HG03457 (cell line): ENCODE data around the gene SULT1A4.
"Not testable (repeated sequence)": the region's sequence is repeated elsewhere in the genome, so short reads cannot be mapped to it uniquely, and the experiment has no call there.

ENCODE experiments used
- ATAC-seq: cut with Tn5 transposase; IDR thresholded peaks from one replicate; pipeline ENCODE4 v1.9.1; 2021; ENCODE audit warnings: moderate number of reproducible peaks; ENCODE audit not compliant: unreplicated experiment

Gene SULT1A4

DNA sequence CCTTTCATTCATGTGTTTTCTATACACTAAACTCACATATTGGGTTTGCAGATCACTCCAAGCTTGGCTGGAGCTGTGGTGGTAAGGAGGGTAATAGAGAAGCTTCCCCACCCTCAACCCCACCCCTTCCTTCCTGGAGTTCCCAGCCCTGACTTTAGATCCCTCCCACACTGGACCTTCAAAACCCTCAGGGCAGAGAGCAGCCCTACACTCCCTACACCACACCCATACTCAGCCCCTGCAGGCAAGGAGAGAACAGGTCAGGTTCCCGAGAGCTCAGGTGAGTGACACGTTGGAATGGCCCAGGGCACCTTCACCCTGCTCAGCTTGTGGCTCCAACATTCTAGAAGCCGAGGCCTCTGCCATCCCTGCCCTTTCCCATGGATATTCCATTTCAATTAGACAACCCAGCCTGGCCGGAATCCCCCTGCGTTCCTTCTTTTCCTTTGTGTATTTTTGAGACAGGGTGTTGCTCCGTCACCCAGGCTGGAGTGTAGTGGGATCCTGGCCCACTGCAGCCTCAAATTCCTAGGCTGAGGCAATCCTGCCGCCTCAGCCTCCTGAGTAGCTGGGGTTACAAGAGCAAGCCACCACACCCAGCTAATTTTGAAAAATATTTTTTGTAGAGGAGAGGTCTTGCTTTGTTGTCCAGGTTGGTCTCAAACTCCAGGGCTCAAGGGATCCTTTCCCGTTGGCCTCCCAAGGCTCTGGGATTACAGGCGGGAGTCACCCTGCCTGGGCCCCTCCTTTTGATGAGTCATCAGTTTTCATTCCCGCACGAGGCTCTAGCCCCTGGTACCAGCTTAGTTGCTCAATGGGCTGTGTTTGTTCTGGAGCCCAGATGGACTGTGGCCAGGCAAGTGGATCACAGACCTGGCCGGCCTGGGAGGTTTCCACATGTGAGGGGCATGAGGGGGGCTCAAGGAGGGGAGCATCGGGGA is at the start of gene SULT1A4:
SULT1A4 (plus strand) TSS at position 208 of the 941 bp plus-strand sequence. CDS start 1,473 bp downstream, outside the sequence.
- ATAC-seq, result not testable (repeated sequence)

DNA sequence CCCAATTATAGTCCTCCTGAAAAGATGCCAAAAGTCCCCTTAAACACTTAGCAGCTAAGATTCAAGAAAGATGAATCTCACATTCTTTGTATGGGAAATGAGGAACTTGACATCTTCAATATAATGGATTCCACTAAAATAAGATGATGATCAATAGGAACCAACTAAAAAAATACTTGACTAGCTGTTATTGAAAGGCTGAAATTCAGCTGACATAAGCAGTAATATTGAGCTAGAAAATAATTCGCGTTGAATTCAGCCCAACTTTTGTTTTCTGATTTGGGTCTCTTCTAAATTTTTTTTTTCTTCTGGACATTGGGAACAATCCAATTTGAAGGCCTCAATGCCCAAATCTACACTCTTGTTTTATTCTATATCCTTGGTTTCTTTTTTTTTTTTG is 36.1 kb upstream of the SULT1A4 start:
- ATAC-seq, result not testable (repeated sequence)

DNA sequence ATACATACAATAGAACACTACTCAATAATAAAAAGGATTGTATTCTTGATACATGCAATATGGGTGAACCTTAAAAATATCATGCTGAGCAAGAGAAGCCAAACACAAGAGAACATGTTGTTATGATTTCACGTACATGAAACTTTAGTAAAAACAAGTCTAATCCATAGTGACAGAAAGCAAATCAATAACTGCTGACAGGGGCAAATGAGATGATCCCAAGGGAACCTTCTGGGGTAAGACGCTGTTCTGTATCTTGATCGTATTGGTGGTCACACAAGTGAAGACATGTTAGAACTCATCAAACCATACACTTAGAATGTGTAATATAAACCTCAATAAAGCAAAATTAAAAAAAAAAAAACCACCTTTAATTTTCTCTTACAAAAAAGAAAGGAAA is 34.3 kb upstream of the SULT1A4 start:
- not testable (repeated sequence) for ATAC-seq

DNA sequence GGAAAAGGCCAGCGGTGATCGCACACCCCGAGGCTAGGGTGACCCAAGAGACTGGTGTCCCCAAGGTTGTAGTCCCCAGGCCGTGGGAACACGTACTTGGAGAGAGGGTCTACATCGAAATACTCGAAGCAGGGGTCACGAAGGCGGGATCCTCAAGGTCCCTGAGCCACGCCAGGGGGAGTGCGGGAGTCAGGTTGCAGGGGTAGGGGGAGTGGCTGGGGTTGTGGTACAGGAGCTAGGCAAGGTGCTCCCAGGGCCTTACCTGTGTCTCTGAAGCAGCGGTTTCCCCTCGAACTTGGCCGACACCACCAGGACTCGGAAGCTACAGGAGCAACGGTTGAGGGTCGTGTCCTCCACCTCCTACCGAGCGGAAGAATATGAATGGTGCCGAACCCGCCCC is 6.0 kb upstream of the SULT1A4 start:
- peak; percentile 5 for ATAC-seq

DNA sequence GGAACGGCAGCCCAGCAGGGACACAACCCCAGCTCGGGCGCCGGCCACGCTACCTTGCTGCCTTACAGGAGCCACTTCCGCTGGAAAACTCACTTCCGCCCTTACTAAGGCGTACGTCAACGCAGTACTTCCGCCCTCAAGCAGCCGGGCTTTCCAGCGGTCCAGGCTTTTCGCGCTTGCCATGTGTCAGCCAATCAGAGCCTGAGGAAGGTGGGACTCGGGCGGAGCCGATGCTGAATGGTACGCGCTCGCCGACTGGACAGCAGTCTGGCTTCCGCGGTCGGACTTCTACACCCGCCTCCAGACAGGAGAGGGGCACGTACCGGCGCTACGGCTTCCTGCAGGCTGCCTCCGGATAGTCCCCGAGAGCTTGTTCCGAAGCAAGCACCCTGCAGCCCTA is 5.4 kb upstream of the SULT1A4 start, which contains the start of the genes BOLA2 and SLX1B:
BOLA2 (minus strand) TSS at position 83 of the 400 bp plus-strand sequence. CDS start 98 bp downstream, outside the sequence.
SLX1B (plus strand) TSS at position 265 of the 400 bp plus-strand sequence.
- ATAC-seq, result peak; percentile 72

DNA sequence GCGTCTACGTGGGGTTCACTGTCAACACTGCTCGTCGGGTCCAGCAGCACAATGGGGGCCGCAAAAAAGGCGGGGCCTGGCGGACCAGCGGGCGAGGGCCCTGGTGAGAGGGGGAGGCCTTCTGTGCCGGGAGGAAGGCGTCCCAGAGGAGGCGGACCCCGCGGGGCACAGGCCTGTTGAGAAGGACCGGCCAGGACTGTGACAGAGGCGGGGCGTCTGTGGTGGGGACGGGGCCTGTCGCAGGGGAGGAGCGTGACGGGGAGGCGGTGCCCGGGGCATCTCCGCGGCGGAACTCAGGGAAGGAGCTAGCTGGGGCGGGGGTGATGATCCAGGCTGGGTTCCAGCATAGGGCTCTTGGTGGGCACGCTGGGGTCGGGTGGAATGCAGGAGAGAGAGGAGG is 4.9 kb upstream of the SULT1A4 start:
- peak; percentile 44 for ATAC-seq

DNA sequence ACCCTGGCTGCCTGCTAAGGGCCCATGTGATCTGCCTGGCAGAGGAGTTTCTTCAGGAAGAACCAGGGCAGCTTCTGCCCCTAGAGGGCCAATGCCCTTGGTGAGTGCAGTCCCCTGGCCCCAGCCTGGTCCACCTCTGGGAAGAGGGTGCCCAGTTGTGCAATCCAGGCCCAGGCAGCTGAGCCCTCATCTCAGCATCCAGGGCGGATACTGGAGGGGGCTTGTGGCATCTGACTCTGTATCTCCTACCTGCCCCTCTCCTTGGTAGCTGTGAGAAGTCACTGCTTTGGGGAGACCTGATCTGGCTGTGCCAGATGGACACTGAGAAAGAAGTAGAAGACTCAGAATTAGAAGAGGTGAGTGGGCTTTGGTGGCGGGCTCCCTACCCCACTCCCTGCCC is 2.1 kb upstream of the SULT1A4 start:
- ATAC-seq, result not testable (repeated sequence)

DNA sequence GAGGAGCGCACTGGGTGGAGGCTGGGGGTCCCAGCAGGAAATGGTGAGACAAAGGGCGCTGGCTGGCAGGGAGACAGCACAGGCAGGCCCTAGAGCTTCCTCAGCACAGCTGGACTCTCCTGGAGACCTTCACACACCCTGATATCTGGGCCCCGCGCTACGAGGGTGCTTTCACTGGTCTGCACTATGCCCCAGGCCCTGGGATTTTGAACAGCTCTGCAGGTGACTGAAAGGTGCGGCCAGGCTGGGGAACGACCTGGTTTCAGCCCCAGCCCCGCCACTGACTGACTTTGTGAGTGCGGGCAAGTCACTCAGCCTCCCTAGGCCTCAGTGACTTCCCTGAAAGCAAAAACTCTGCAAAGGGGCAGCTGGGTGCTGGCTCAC is 926 bp downstream of the SULT1A4 start:
- ATAC-seq, result not testable (repeated sequence)

DNA sequence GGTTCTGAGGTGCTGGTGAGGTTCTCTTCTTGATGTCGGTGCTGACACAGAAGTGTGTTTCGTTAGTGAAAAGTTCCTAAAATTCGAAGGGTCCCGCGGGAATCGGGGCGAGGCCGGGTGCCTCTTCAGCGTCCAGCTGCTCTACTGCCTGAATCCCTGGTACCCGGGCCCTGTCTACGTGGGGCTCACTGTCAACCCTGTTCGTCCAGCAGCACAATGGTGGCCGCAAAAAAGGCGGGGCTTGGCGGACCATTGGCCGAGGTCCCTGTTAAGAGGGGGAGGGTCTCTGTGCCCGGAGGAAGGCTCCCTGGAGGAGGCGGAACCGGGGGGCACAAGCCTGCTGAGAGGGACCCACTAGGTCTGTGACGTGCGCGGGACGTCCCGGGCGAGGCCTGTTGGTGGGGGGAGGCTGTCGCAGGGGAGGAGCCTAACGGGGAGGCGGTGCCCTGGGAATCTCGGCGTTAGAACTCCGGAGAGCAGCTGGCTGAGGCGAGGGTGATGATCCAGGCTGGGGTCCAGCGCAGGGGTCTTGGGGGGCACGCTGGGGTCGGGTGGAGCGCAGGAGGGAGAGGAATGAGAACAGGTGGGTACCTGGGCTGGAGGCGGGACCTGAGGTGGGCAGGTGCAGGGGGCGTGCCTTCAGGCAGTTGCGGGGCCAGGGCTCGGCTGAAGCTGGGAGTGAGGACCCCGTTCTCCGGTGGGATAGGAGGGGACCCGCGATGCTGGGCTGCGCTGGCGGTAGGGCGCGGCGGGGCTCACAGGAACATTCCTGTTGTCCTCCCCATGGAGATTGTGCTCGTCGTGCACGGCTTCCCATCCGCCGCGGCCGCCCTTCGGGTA is 6.5 kb downstream of the SULT1A4 start:
- ATAC-seq, result not testable (repeated sequence)

DNA sequence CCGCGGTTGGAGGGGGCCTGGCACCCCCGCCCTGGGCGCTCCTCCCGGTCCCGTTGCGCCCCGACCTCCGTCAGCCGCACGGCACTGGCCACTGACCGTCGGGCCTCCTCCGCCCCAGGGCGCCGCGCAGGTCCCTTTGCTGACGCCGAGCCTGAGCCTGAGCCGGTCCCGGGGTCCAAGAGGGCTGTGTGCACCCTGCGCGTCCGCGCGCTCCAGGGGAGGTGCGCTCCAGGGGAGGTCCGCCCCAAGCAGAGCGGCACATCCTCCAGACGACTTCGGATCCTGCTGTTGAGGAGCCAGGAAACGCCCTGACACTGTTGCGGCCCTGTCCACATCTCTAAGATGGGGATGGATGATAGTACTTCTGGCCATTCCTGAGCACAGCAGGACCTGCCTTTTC is 7.2 kb downstream of the SULT1A4 start:
- not testable (repeated sequence) for ATAC-seq

DNA sequence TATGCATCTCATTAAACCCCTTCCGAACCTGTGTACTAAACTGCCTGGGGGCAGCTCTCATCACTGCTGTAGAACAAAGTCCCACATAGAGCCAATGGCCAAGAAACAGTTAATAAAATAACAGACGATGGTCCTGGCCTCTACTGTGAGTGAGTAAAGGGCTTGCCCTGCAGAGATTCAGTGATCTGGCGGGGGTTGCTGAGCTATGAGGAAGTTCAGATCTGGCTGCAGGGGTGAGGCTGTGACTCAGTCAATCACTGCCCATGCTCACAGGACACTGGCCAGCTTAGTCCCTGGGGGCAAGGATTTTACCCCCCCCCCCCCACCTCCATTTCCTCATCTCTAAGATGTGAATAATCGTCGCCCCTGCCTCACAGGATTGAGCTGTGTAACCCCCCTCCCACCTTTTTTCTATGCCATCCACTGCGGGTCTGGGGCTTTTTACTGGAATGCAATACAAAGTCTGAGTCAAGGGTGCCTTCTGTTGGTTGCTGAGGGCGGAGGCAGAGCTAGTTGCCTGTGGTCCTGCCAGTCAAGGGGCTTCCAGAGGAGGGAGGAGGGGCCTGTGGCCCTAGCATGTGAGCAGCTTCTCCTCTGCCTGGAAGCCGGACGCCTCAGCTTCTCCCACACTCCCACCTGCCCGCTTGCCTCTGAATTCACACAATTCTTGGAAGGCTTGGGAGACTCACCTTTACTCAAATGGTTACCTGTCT is 8.1 kb downstream of the SULT1A4 start:
- not testable (repeated sequence) for ATAC-seq

DNA sequence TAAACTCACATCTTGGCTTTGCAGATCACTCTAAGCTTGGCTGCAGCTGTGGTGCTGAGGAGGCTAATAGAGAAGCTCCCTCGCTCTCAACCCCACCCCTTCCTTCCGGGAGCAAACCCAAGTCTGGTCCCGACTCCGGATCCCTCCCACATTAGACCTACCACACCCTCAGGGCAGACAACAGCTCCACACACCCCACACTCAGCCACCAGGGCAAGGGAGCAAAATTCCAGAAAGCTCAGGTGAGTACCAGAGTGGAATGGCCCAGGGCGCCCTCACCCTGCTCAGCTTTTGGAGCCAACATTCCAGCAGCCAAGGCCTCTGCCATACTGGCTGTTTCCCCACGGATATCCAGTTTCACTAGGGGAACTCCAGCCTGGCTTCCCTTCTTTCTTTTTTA is 9.9 kb downstream of the SULT1A4 start:
- not testable (repeated sequence) for ATAC-seq

DNA sequence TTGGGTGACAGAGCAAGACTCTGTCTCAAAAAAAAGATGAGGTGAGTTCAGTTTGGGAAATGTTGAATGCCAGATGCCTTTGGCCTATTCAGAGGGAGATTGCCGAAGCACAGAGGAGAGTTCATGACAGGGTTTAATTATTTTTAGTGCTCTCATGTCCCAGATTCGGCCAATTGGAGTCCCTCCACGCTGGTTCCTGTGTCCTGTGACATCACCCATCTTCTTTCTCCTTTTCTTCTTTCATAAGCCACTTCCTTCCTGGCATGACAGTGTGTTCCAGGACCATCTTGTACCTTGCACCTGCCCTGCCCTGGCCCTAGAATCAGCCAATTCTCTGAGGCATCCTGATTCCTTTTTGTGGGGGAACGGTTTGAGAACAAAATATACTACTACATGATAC is 12.4 kb downstream of the SULT1A4 start:
- not testable (repeated sequence) for ATAC-seq

DNA sequence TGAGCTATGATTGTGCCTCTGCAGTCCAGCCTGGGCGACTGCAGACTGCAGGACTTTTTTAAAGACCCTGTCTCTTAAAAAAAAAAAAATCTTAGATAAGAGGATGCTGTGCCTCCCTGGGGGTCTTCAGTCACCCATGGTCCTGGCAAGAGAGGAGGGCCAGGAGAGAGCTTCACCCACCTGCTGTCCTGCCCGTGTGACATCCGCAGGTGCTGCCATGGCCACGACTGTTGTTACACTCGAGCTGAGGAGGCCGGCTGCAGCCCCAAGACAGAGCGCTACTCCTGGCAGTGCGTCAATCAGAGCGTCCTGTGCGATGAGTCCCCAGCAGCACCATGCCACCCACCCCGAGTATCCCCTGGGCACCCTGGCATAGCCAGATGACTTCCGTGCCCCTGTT is 22.6 kb downstream of the SULT1A4 start:
- not testable (repeated sequence) for ATAC-seq

DNA sequence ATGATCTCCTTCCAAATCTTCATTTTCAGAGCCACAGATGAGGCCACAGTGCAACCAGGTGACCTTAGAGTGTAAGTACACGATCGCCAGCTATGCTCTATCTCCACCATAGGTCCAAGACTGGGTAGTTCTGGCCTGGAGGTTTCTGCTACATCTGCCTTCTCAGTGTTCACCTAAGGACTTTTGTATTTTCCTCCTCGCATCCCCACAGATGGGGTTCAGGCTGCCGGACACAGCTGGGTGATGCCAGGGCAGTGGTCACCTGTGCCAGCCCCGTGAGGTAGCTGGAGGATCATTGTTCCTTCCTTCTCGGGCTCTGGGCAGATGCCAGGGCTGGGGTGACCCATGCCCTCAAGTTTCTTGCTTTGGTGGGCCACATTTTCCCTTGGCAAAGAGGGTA is 46.6 kb downstream of the SULT1A4 start, which contains the start of gene NPIPB12:
NPIPB12 (minus strand) TSS at position 101 of the 400 bp plus-strand sequence.
- not testable (repeated sequence) for ATAC-seq
